ENCODE data around the gene PPP1R9A.

The PPP1R9A gene

DNA sequence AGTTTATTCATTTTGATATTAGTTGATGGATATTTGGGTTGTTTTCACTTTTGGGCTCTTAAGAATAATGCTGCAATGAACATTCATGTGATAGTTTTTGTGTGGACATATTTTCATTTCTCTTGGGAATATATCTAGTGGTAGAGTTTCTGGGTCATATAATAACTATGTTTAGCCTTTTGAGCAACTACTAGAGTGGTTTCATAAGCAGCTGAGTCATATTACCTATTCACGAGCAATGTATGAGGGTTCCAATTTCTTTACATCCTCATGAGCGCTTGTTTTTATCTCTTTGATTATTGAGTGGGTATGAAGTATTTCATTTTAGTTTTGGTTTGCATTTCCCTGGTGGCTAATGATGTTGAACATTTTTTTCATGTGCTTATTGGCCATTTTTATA lies 234.4 kb downstream of the PPP1R9A start (continued):
- TF ChIP-seq, protein P1, sequence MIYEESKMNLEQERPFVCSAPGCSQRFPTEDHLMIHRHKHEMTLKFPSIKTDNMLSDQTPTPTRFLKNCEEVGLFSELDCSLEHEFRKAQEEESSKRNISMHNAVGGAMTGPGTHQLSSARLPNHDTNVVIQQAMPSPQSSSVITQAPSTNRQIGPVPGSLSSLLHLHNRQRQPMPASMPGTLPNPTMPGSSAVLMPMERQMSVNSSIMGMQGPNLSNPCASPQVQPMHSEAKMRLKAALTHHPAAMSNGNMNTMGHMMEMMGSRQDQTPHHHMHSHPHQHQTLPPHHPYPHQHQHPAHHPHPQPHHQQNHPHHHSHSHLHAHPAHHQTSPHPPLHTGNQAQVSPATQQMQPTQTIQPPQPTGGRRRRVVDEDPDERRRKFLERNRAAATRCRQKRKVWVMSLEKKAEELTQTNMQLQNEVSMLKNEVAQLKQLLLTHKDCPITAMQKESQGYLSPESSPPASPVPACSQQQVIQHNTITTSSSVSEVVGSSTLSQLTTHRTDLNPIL (CRISPR knock-in tag; IDR thresholded peaks at IDR 0.05; ENCODE audit: low read depth): no peak
- TF ChIP-seq ZC3H10 (CRISPR knock-in tag; IDR thresholded peaks at IDR 0.05): no peak

DNA sequence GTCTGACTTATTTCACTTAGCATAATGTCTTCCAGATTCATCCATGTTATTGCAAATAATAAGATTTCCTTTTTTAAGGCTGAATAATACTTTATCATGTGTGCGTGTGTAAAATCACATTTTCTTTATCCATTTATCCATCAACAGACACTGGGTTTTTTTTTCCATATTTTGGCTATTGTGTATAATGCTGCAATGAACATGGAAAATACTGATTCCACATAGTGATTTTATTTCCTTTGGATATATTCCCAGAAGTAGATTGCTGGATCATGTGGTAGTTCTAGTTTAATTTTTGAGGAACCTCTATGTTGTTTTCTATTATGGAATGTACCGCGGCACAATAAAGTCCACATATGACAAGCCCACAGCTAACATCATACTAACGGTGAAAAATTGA lies 236.9 kb downstream of the PPP1R9A start:
- TF ChIP-seq OSR1 (CRISPR knock-in tag; IDR thresholded peaks at IDR 0.05) (no peak), ZC3H10 (CRISPR knock-in tag; IDR thresholded peaks at IDR 0.05) (no peak), BACH2 (CRISPR knock-in tag; IDR thresholded peaks at IDR 0.05; ENCODE audit: borderline replicate concordance) (no peak), ZNF70 (CRISPR knock-in tag; IDR thresholded peaks at IDR 0.05) (no peak), ZNF8 (CRISPR knock-in tag; IDR thresholded peaks at IDR 0.05) (no peak), PATZ1 (CRISPR knock-in tag; IDR thresholded peaks at IDR 0.05; ENCODE audit: borderline replicate concordance) (no peak), ZFP30 (CRISPR knock-in tag; IDR thresholded peaks at IDR 0.05) (no peak), ARNTL (CRISPR knock-in tag; IDR thresholded peaks at IDR 0.05; ENCODE audit: borderline replicate concordance, low read depth) (no peak)
- TF ChIP-seq, protein P2, sequence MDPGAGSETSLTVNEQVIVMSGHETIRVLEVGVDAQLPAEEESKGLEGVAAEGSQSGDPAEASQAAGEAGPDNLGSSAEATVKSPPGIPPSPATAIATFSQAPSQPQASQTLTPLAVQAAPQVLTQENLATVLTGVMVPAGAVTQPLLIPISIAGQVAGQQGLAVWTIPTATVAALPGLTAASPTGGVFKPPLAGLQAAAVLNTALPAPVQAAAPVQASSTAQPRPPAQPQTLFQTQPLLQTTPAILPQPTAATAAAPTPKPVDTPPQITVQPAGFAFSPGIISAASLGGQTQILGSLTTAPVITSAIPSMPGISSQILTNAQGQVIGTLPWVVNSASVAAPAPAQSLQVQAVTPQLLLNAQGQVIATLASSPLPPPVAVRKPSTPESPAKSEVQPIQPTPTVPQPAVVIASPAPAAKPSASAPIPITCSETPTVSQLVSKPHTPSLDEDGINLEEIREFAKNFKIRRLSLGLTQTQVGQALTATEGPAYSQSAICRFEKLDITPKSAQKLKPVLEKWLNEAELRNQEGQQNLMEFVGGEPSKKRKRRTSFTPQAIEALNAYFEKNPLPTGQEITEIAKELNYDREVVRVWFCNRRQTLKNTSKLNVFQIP (CRISPR knock-in tag; IDR thresholded peaks at IDR 0.05; ENCODE audit: borderline replicate concordance, low read depth): no peak
- ATAC-seq: no peak

DNA sequence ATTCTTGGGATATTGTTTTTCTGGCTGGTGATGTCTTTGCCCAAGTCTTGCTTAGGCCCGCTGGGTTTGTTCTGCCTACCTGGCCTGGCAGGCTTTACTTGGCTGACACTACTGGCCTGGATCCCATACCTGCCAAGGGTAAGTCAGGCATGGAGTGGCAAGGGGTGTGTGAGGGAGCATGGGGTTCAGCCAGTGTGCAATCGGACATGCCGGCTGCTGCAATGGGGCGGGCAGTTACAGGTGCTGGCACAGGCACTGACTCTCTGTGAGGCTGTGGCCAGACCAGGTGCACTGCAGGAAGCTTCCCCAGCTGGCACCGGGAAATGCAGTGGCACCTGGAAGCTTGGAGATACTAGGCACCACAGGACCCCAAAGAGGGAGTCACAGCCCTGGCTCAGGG lies 248.6 kb downstream of the PPP1R9A start:
- no peak for ATAC-seq
- TF ChIP-seq BACH2 (CRISPR knock-in tag; IDR thresholded peaks at IDR 0.05; ENCODE audit: borderline replicate concordance): no peak
- TF ChIP-seq ISL1 (CRISPR knock-in tag; IDR thresholded peaks at IDR 0.05): no peak
- no peak for TF ChIP-seq TCF4 (CRISPR knock-in tag; IDR thresholded peaks at IDR 0.05; ENCODE audit: borderline replicate concordance)
- TF ChIP-seq, protein P3, sequence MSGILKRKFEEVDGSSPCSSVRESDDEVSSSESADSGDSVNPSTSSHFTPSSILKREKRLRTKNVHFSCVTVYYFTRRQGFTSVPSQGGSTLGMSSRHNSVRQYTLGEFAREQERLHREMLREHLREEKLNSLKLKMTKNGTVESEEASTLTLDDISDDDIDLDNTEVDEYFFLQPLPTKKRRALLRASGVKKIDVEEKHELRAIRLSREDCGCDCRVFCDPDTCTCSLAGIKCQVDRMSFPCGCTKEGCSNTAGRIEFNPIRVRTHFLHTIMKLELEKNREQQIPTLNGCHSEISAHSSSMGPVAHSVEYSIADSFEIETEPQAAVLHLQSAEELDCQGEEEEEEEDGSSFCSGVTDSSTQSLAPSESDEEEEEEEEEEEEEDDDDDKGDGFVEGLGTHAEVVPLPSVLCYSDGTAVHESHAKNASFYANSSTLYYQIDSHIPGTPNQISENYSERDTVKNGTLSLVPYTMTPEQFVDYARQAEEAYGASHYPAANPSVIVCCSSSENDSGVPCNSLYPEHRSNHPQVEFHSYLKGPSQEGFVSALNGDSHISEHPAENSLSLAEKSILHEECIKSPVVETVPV (CRISPR knock-in tag; IDR thresholded peaks at IDR 0.05): no peak
- TF ChIP-seq, protein P1 (CRISPR knock-in tag; IDR thresholded peaks at IDR 0.05; ENCODE audit: low read depth): no peak
- no peak for TF ChIP-seq OSR1 (CRISPR knock-in tag; IDR thresholded peaks at IDR 0.05)
- TF ChIP-seq PPARA (CRISPR knock-in tag; IDR thresholded peaks at IDR 0.05; ENCODE audit: borderline replicate concordance): no peak

GRCh38 chr7:95157381-95157780 lies 250.0 kb downstream of the PPP1R9A start:
- no peak for ATAC-seq
- TF ChIP-seq ISL1 (CRISPR knock-in tag; IDR thresholded peaks at IDR 0.05) (no peak), SNAI2 (CRISPR knock-in tag; IDR thresholded peaks at IDR 0.05) (no peak), RARB (CRISPR knock-in tag; IDR thresholded peaks at IDR 0.05) (no peak), TOX (CRISPR knock-in tag; IDR thresholded peaks at IDR 0.05; ENCODE audit: borderline replicate concordance) (no peak), ESRRG (CRISPR knock-in tag; IDR thresholded peaks at IDR 0.05) (no peak), ZNF565 (CRISPR knock-in tag; conservative IDR thresholded peaks at IDR 0.05; ENCODE audit: low read depth) (no peak), PATZ1 (CRISPR knock-in tag; IDR thresholded peaks at IDR 0.05; ENCODE audit: borderline replicate concordance) (no peak), ZNF70 (CRISPR knock-in tag; IDR thresholded peaks at IDR 0.05) (no peak), BACH2 (CRISPR knock-in tag; IDR thresholded peaks at IDR 0.05; ENCODE audit: borderline replicate concordance) (no peak), ARNTL (CRISPR knock-in tag; IDR thresholded peaks at IDR 0.05; ENCODE audit: borderline replicate concordance, low read depth) (no peak), PPARA (CRISPR knock-in tag; IDR thresholded peaks at IDR 0.05; ENCODE audit: borderline replicate concordance) (no peak), GLIS3 (CRISPR knock-in tag; IDR thresholded peaks at IDR 0.05) (no peak), ZC3H10 (CRISPR knock-in tag; IDR thresholded peaks at IDR 0.05) (no peak)
- TF ChIP-seq, protein P3 (CRISPR knock-in tag; IDR thresholded peaks at IDR 0.05): no peak
- TF ChIP-seq, protein P2 (CRISPR knock-in tag; IDR thresholded peaks at IDR 0.05; ENCODE audit: borderline replicate concordance, low read depth): no peak

Measured in SK-N-SH treated with all-trans-retinoic acid at 6 μM for 48 hours (cell line).